T1000 (cell line): Measurements from ENCODE around the gene LRRC37A3.
"Not testable (repeated sequence)": the region's sequence is repeated elsewhere in the genome, so short reads cannot be mapped to it uniquely, and the experiment has no call there.

Source experiments
- DNase-seq: peaks from one replicate; lab custom pipeline; 2025; ENCODE audit warnings: mixed read lengths; lab: John Stamatoyannopoulos, UW

The LRRC37A3 gene

DNA sequence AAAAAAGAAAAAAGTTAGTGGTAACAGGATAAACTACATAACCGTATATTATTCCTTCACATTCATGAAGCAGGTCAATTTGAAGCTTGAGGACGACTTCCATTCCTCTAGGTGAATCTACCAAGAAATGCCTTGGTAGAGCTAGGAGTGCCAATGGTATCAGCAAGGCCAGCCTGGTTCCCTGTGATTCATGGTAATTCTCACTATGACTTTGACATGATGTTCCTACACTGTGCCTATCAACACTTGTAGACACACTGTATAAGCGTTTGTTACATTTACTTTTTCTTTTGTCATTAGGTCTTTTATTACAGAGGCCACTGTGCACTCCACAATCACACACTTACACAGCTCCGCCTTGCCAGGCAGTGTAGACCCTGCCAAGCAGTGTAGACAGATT is 7.2 kb upstream of the LRRC37A3 start:
- not testable (repeated sequence) for DNase-seq

DNA sequence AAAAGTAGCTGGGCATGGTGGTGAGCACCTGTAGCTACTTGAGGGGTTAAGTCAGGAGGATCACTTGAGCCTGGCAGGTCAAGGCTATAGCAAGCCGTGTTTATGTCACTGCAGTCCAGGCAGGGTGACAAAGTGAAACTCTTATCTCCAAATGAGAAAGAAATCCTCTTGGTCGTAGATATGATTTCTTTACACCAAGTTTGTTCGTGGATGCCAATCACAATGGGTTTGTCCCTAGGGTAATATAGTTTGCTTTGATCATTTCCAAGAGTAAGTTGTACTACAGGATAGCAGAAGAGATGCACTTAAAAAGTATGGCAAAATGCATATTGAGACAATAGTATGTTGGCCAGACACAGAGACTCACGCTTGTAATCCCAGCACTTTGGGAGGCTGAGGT is 6.0 kb upstream of the LRRC37A3 start:
- not testable (repeated sequence) for DNase-seq

DNA sequence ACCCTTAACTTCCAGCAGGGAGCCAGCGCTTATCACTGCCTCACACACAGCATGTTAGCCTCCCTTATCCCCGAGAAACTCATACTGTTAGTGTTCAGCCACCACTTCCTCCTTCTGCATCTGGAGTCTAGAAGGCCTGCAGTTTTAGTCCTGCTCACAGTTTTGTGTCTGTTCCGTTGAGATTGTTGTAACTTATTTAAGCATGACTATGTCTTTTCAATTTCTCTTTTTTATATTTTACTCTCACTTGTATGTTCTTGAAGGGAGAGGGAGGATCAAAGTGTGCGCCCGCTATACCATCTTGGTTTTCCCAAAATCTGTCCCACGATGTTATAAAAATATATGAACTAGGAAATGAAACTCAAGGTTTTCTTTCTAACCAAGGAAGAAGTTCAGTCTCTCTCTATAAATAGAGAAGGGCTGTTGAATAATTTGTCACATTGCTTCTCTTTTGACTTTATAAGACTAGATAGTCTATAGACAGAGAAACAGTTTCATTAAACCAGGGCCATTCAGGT is 3.8 kb upstream of the LRRC37A3 start:
- DNase-seq: not testable (repeated sequence)

DNA sequence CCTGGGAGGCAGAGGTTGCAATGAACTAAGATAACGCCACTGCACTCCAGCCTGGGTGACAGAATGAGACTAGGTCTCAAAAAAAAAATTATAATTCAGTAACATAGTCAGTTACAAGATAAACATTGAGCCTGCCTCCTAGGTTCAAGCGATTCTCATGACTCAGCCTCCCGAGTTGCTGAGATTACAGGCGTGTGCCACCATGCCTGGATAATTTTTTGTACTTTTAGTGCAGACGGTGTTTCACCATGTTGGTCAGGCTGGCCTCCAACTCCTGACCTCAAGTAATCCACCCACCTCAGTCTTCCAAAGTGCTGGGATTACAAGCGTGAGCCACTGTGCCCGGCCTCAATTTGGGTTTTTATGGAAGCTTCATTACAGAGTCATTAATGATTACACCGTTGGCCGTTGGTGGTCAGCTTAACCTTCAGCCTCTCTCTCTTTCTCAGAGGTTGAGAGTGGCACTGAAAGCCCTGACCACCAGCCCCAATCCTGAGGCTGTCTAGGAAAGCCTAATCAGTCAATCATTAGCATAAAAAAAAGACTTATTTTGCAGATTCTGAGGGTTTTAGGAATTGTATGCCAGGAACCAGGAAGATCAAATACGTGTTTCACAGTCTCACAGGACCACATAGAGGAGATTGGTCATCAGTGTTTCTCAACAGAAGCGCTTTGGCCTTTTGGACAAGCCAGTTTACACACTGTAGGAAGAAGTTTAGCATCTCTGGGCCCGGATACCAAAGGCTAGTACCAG is 1.3 kb upstream of the LRRC37A3 start:
- no peak for DNase-seq

DNA sequence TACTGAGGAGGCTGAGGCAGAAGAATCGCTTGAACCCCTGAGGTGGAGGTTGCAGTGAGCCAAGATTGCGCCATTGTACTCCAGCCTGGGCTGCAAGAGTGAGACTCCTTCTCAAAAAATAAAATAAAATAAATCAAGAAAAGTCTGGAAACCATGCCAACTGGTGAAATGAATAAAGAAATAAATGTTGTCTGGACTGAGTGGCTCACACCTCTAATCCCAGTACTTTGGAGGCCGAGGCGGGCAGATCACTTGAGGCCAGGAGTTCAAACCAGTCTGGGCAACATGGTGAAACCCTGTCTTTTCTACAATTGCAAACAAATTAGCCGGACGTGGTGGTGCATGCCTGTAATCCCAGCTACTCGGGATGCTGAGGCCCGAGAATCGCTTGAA is 744 bp upstream of the LRRC37A3 start:
- no peak for DNase-seq

DNA sequence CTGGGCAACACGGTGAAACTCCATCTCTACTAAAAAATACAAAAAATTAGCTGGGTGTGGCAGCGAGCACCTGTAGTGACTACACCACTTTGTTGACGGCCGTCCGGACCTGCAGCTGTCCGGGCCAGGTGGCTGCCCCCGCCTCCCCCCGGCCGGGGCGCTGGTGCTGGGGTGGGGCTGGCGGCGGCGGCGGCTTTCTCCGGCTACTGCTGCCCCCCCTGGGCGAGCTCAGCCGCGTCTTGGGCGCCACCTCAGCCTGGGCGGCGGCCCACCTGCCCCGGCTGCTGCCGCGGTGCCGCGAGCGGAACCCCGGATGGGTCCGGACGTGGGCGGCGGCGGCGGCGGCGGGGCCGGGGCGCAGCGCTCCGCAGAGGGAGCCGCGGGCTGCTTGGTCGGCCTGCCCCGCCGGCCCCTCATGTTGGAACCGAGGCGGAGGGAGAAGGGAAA is 413 bp downstream of the LRRC37A3 start:
- not testable (repeated sequence) for DNase-seq

DNA sequence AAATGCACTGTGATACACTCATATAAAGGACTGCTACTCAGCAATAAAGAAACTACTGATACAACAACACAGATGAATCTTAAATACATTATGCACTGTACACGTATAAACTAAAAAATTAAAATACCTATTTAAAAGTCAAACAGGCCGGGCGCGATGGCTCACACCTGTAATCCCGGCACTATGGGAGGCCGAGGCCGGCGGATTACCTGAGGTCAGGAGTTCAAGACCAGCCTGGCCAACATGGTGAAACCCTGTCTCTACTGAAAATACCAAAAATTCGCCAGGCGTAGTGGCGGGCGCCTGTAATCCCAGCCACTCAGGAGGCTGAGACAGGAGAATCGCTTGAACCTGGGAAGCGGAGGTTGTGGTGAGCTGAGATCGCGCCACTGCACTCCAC is 1.7 kb downstream of the LRRC37A3 start:
- not testable (repeated sequence) for DNase-seq

DNA sequence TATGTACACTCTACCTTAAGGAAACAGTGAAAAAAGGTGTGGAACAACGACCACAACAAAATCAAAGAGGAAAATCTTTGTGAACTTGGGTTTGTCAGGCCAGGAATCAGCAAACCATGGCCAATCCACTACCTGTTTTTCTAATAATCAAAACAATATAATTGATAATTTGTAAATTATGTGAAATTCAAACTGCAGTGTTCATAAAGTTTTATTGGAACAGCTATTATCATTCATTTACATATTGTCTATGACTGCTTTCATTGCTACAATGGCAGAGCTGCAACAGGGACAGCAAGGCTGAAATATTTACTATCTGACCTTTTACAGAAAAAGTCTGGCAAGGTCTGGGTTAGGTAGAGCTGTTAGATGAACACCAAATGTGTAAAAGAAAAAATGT is 4.0 kb downstream of the LRRC37A3 start:
- DNase-seq: not testable (repeated sequence)

DNA sequence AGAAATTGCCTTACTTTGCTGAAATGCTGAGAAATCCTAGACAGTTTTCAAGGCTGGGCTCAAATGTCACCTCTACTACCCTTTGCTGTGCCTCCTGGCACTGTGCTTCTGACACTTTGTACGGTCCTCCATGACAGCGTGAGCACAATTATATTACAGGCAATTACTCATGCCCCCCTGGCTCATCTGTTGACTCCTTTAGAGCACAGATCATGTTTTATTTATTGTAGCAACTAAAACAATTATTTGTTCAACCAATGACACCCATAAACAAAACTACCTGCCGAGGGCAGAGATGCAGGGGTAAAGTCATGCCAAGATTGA is 9.1 kb downstream of the LRRC37A3 start:
- not testable (repeated sequence) for DNase-seq

DNA sequence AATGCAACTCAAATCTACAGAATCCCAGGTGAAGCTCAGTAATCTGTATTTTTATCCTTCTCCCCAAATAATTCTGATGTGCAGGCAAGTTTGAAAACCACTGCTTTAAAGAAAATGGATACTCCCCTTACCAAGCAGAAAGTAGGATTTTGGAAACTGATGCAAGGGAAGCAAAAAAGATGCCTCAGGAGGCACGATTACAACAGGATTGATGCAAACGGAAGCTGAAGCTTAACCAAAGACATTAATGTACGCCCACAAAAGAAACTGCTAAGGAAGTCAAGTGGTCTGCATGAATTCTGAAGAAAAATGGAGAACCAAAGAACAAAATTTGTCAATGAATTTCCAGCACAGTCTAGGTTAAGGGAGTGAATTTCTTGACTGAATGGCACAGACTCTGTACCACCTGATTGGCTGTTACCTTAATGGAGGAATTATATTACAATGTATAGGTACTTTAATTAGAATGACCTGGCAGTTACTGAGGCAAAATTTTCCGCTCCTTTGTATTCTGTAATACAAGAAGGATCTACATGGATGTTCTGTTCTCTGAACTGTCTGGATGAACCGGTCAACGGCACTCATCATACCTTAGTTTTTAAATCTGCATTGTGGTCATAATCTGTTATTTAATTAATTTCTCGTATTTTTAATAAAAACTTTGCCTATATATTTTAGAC is 9.6 kb downstream of the LRRC37A3 start:
- DNase-seq: not testable (repeated sequence)

DNA sequence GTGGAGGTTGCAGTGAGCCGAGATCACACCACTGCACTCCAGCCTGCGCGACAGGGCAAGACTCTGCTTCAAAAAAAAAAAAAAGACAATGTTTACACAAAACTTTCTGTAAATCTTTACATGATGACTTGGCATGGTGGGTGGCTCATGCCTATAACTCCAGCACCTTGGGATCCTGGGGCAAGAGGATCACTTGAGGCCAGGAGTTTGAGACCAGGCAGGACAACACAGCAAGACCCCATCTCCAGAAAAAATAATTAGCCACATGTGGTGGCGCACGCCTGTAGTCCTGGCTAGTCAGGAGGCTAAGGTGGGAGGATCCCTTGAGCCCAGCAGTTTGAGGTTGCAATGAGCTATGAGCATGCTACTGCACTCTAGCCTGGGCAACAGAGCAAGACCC is 15.2 kb downstream of the LRRC37A3 start:
- not testable (repeated sequence) for DNase-seq

DNA sequence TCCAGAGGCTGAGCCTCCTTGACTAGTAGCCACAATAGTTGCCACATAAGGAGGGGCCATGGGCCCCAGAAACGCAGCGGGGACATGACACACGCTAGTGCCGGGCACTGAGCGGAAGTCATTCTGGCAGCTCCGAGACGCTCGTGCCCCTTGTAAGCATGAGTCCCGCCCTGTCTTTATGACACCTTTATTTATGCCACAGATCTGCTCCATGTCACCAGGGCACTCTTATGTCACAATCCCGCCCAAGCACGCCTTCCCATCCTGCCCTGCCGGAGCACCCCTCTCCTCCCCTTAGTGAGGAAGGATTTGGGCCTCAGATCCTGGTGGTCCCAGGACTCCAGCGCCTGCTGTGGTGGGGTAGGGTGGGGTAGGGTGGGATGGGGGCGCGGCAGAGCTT is 22.1 kb downstream of the LRRC37A3 start:
- not testable (repeated sequence) for DNase-seq

DNA sequence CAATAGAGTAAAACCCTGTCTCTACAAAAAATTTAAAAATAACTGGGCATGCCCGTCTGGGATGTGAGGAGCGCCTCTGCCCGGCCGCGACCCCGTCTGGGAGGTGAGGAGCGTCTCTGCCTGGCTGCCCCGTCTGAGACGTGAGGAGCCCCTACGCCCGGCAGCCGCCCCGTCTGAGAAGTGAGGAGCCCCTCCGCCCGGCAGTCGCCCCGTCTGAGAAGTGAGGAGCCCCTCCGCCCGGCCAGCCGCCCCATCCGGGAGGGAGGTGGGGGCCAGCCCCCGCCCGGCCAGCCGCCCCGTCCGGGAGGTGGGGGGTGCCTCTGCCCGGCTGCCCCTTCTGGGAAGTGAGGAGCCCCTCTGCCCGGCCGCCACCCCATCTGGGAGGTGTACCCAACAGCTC is 45.1 kb downstream of the LRRC37A3 start:
- not testable (repeated sequence) for DNase-seq

DNA sequence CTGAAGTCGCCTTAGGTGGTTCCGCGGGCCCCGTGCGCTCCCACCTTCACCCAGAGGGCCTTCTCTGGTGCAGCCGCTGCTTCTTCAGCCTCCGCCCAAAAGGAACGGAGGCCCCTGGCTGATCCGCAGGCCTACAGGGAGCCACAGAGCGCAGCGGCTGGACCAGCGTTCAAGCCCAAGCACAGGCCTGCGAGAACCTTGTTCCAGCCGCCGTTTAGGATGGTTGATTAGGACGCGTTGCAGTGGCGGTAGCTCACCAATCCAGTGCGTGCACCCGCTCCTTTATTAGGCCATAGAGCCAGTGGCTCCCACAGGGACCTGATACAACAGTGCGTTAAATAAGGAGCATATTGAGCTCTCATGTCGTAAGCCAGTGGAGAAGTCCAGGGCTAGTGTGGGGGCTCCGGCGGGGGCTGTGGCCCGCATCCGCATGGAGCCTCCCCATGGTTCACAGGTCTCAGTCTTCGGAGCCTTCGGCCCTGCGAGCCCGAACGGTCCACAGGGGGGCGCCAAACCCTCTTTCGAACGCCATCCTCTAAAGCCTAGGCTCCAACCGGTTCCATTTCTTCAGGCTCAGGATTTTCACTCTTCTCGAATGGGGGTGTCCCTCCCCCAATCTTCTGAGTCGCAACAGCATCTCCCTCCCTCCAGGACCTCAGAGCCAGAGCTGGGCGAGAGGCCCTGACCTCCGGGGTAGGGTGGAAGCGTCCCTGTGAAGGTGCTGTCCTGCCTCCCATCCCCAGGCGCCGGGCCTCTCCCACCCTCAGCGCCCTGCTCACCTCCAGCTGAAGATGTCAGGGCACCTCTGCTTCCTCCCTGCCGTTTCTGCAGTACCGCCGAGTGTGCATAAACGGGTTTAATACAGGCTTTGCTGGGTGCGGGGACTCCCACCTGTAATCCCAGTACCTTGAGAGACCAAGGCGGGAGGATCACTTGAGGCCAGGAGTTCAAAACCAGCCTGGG is 71.5 kb downstream of the LRRC37A3 start:
- not testable (repeated sequence) for DNase-seq

DNA sequence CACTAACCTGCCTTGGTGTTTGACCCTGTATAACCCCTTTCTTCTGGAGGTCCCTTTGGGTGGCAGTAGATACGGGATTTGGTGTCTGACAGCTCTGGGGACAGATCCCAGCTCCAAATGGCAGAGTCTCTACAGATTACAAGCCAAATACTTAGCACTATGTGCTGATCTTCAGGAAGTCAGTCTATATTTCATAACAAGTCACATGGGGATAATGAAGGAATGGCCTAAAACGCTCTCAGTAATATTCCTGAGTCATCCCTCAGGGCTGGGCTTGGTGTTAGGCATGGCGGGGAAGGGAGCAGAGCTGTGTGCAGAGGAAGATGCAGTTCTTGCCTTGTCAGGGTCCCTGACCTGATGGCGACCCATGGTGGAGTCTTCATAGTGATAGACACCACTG is 72.4 kb downstream of the LRRC37A3 start:
- not testable (repeated sequence) for DNase-seq

DNA sequence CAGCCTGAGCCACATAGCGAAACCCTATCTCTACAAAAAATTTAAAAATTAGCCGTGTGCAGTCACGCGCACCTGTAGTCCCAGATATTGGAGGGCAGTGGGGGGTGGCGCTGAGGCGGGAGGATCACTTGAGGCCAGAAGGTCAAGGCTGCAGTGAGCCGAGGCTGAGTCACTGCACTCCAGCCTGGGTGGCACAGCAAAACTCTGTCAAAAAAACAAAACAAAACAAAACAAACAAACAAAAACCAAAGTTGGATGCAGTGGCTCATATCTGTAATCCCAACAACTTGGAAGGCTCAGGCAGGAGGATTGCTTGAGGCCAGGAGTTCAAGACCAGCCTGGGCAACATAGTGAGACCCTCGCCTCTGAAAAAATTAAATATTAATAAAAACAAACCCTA is 75.4 kb downstream of the LRRC37A3 start:
- not testable (repeated sequence) for DNase-seq

DNA sequence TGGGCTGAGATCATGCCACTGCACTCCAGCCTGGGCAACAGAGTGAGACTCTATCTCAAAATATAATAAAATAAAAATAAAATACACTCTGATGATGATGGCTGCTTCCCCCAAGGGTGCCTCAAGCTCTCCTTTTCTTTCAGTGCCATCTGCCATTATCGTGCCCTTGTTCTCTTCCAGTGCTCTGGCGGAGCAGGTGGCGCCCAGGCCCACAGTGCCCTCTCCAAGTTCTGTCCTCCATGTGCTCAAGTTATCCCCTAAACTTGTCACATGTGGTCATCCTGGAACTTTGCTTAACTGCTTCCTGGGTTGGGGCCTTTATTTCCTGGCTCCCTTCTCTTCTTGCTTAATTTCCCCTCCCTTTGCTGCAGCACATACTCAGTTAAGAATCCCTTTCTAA is 76.4 kb downstream of the LRRC37A3 start:
- not testable (repeated sequence) for DNase-seq

DNA sequence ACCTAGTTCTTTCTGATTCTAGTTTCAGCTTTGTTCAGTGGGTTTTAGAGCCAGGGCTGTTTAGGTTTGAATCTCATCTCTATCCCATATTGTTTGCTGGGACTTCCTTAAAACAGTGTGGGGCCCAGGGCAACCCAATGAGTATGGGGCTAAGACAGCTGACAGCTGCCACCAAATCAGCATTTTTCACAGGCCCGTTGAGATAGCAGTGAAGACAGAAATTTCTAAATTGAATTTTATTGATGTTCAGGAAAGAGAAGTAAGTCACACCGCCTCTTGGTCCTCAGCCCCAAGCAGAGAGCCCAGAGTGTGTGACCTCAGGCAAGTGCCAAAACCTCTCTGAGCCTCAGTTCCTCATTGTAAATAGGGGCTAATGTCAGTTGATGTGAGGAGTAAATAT is 78.3 kb downstream of the LRRC37A3 start:
- not testable (repeated sequence) for DNase-seq

DNA sequence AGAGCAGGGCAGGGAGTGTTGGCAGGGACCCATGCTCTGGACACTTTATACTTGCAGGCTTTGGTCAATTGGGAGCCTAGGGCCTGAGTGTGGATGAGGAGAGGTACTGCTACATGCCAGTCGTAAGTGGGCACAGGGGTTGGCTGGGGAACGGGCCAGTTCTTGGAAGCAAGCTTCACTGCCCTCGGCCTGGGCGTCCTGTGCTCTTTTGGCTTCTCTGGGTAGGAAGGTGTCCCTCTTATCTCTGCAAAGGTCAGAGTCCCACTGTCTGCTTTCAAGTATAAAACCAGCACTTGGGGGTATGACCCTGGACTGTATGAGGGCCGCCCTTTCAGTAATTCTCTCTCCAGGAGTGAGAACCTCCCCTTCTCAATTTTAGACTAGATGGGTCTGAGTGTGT is 80.8 kb downstream of the LRRC37A3 start:
- not testable (repeated sequence) for DNase-seq

DNA sequence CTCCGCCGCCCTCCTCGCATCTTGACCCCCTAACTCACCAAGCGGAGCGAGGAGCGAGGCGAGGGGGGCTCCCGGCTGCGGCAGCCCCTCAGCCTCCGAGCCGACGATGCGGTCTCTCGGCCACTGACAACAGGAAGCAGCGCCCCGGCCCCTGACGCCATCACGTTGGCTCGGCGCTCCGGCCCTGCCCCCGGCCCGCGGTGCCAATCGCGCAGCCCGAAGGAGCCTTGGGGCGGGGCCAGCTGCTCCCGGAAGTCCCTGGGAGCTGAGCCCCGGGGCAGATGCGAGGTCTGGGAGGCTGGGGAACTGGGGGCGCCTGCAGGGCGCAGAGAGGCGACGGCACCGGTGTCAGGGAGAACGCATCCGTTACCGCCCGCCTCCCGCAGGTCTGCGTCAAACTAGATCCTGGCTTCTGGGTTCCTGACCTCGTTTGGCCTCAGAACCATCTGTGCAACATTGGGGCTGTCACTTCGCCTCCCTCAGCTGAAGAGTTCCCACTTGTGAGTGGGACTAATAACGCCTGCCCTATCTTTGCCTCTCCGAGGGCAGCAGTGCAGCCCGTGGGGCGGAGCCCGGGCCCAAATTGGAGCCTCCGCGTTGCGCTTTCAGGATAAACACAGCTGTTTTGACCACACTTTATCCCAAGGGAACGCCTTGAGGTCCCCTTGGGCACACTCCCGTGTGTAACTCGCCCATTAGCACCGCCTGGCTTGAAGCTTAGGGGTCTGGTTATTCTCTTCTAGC is 82.1 kb downstream of the LRRC37A3 start:
- DNase-seq: peak; percentile 79

DNA sequence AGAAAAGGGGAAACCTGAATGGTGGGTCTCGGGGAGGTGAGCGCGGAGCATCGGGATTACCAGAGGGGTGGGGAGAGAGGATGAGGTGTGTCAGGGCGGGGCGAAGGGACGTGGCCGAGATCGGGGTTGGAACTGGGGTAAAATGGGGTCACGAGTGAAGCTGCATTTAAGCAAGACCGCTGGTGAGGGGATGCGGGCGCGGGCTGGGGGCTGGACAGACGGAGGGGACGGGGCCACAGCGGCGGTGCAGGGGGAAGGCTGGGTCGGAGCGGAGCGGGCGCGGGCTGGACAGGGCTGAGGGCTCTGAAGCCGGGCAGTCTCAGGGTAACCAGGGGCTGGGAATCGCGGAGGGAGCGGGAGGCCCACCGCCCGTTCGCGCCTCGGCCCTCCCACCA is 82.7 kb downstream of the LRRC37A3 start:
- not testable (repeated sequence) for DNase-seq
